ENCODE measurements around the gene MACROD2.
"Not testable (repeated sequence)": the region's sequence is repeated elsewhere in the genome, so short reads cannot be mapped to it uniquely, and the experiment has no call there.

Gene MACROD2

DNA sequence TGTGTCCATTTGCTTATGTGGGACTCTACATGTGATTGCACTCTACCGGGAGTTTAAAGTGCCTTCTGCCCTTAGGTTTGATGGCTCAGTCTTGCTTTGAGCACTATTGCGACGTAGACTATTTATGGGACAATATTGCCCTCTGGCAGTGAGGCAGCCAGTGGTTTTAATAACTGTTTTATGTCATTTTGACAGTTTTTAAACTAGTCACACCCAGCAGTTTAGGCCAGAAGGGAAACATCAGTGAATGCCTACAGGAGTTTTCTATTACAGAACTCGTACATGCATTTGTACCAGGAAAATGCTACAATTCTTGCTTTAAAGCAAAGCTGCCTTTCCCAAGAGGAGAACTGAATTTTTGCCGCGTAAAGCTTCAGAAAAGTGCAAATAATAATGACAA is 1764.3 kb downstream of the MACROD2 start:
- DNase-seq (ENCODE audit: low read depth), result no peak

DNA sequence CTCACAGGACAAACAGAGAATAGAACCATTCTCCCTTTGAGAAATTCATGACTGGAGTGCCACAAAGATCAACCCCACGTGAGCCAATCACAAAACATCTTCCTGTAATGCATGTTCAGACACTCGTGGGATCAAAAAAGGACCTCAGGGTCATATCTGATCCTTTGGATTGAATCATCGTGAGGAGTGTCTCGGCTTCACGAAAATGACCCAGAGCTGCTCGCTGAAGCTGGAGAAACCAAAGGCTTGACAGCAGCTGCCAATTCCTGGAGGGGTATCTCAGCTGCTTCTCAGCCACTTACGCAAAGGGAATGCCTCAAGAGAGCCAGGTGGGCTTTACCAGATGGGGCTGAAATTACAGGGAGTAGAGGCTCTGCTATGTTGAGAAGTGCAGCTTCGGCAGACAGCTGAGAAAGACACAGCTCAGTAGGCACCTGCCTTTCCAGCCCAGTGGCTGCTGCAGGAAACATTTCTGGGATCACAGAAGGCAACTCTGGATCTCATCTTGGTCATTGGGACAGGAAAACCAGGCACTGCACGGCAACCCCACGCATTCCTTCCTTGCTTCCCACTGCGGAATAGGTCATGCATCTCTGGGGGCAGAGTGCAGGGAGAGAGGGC is 1764.8 kb downstream of the MACROD2 start:
- DNase-seq (ENCODE audit: low read depth), result no peak

DNA sequence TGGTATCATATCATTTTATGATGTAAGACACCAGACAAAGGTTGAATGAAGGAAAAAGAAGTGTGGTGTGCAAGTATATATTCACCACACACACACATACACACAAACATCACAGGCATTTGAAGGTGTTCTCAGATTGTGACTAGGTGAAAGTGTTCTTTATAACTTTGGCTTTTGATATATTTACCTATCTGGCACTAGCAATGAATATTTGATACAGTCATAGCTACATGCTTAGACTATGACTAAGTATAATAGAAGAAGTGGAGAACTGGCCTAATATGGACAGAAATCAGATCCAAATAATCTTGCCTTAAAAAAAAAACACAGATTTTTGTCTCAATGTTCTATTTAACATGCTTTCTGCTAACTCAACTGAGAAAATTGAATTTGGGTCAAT is 1768.0 kb downstream of the MACROD2 start:
- no peak for DNase-seq (ENCODE audit: low read depth)

DNA sequence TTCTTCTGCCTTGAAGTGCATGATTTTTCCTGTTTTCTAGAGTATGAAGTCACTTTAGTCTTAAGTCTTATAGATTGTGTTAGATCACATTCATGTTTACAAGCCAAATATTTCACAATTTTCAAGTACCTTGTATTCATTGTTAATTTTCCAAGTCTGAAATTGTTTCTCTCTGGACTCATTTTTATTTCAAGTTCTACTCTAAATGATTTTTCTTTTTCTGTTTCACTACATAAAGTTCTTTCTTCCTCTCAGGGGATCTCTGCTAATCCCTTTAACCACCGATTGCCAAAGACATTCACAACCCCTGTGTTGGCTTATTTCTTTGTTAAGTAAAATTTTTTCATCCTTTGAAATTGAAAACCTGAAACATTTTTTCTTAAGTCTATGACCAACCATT is 1772.3 kb downstream of the MACROD2 start:
- no peak for DNase-seq (ENCODE audit: low read depth)

DNA sequence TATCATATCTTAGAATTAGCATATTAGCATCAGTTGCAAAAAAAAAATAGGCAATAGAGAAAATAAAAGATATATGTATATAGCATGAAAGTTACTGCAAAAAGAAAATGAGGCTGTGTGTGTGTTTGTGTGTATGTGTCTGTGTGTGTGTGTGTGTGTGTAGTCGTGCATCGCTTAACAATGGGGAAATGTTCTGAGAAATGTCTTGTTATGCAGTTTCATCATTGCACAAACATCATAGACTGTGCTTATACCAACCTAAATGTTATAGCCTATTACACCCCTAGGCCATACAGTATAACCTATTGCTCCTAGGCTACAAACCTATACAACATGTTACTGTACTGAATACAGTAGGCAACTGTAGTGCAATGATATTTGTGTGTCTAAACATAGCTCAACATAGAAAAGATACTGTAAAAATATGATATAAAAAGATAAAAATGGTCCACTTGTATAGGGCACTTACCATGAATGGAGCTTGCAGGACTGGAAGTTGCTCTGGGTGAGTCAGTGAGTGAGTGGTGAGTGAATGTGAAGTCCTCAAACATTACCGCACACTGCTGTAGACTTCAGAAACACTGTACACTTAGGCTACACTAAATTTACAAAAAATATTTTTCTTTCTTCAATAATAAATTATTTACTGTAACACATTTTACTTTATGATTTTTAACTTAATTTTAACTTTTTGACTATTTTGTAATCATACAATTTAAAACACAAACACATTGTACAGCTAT is 1772.9 kb downstream of the MACROD2 start:
- no peak for DNase-seq (ENCODE audit: low read depth)

DNA sequence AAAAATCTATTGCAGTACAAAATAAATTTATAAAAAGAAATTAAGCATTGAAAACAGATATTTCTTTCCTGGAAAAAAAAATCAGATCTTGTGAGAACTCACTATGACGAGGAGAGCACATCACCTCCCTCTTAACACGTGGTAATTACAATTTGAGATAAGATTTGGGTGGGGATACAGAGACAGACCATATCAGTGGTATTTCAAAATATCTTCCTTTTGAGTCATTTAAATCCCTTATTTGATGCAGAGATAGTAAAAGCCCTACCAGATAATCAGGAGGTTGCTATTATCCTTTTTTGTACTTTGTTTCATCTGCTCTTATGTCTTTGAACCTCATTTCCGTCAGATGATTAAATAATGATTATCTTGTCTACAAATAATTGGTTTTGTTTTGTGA is 1777.5 kb downstream of the MACROD2 start:
- DNase-seq (ENCODE audit: low read depth), result no peak

DNA sequence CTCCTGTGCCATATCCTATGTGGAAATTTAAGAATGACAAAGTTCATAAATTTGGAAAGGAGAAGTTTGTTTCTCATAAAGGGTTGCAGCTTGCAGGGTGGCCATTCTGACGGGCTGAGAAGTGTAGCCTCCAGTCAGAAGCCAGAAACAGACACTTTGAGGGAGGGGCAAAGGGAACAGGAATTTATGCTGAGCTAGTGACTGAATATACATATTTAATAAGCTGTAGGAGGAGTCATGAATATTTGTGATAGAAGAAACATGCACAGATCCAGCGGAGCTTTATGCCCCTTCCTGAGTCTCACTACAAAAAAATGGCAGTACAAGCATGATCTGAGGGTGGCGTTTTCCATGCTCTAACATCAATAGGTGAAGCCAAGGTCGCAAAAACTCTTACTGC is 1779.6 kb downstream of the MACROD2 start:
- DNase-seq (ENCODE audit: low read depth), result no peak

DNA sequence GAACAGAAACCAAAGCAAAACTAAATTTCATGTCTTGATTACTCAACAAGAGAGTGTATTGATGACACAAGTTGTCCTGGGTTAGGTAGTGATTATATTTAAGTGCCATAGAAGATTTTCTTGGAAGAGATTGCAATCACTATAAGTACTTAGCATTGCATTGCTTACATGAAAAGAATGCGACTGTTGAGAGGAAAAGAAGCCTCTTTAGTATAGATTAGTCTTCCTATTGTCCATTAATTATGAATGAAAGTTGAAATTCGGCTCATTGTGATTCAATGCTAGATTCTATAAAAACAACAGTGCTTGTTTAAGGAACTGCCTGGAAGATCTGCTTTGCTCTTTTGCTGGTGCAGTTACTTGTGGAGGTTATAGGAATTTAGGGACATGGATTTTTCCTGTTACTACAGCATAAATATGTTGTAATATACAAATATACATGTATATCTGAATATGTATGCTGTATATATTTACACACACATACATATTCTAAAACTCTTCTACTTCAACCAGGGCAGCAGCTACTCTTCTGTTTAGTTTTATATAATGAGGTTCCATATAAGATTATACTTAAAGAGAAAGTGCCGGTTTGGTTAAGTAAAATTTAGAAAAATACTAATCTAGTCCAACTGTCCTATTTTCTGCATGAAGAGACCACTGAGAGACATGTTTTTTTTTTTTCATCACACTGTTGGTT is 1781.6 kb downstream of the MACROD2 start:
- no peak for DNase-seq (ENCODE audit: low read depth)

DNA sequence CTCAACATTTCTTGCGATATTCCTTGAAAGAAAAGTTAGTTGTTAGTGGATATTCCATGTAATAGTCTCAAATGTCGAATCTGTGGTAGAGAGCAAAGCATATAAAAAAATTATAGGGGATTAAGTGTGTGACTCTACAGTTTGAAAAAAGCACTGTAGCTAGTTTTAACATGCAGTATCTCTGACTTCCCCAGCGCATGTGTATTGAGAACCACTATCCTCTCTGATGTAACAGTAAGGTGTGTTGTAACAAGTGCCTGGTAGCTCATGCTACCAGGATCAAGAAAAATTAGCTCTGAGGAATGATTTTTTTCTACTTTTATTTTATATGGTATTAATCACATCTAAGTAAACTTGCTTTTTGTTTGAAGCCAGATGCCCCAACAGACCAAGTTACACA is 1788.7 kb downstream of the MACROD2 start:
- no peak for DNase-seq (ENCODE audit: low read depth)

DNA sequence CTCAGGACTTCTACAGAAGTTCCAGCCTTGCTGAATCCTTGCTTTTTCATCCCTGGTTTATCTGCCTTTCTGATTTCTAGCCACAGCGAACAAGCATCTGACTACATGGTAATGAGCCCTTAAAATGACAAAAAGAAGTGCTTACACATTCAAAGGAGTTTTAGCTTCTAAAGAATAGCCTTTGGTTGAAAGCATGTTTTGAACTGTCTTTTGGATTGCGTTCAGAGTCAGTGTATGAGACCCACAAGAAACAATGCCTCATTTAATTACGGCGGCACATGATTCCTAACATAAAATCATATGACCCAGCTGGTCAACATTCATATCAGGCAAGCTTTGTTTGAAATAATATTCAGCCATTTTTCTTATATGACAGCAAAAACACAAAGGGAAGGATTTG is 1793.8 kb downstream of the MACROD2 start:
- DNase-seq (ENCODE audit: low read depth), result no peak

DNA sequence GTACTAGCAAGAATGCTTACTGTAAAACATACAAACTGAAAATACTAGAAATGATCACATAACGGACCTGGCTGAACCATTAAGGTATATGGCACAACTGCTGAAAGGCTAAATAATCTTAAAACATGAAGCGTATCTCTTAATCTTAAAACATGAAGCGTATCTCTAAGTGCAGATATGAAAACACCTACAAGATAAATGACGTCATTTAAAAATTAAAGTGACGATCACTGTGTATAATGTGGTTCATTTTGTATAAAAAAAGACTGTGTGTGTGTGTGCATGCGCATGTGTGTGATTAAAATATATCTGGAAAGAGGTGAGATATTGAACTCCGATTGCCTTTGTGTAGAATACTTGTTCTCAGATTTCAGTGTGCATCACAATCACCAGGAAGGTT is 1797.5 kb downstream of the MACROD2 start:
- DNase-seq (ENCODE audit: low read depth), result no peak

DNA sequence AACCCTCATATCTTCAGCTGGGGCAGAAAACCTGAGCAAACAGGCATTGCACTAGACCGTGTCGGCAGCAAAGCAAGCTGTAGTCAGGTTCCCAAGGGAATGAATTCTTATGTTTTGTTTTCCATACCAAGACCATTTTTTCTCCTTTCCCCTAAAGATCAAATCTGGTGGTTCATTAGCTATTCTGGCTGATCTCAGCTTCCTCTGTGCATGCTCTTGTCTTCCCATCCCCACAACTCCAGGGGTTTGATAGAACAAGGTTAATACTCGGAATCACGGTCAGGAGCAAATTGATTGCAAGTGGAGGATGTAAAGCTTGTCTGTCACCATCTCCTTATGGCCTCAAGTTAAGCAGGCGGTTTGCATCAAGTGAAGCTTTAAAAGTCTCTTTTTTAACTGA is 1799.1 kb downstream of the MACROD2 start:
- no peak for DNase-seq (ENCODE audit: low read depth)

DNA sequence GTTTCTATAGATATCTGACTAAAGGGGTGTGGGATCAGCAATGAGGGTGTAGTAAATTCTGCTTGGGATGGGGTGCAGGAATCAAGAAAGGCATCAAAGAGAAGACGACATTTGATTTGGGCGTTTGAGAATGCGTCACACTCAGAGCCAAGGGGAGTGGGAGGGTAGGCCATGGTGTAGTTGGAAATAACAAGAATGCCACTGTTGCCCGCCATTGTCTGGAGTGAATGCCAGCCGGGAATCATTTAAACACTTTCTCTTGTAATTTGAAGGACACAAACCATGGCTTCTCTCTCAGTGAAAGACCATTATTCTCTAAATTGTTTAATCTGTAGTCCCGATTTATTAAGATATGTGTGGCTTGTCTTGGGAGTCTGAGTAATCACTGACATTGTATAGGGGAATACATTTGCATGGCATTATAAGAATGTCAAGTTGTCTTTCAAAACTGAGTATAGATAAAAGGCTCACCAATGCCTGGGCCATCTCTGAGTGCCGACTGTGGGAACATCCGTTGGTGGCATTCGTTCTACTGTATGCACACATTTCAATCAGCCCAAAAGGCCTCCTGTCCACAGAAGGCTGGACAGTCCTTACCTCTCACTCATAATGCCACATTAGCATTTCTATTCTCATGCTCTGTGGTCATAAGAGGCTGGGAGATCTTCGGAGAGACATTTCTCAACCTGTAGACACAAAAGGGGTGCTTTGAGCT is 1800.1 kb downstream of the MACROD2 start:
- no peak for DNase-seq (ENCODE audit: low read depth)

DNA sequence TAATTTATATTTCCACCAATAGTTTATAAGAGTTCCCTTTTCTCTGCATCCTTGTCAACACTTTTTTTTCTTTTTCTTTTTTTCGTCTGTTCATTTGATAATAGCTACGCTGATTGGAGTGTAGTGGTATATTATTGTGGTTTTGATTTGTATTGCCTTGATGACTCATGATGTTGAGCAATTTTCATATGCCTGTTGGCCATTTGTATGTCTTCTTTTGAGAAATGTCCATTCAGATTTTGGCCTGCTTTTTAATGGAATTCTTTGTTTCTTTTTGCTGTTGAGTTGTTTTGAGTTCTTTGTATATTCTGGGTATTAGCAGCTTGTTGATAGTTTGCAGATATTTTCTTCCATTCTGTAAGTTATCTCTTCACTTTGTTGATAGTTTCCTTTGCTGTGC is 1804.6 kb downstream of the MACROD2 start:
- DNase-seq (ENCODE audit: low read depth), result peak; percentile 10

DNA sequence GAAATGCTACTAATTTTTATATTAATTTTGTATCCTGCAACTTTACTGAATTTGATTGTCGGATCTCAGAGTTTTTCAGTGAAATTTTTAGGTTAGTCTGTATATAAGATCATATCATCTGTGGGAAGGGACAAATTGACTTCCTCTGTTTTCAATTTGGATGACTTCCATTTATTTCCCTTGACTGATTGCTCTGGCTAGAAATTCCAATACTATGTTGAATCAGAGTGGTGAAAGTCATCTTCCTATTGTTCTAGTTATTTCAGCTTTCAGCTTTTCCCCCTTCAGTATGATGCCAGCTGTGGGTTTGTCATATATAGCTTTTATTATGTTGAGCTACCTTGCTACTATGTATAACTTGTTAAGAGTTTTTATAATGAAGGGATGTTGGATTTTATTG is 1806.7 kb downstream of the MACROD2 start:
- no peak for DNase-seq (ENCODE audit: low read depth)

DNA sequence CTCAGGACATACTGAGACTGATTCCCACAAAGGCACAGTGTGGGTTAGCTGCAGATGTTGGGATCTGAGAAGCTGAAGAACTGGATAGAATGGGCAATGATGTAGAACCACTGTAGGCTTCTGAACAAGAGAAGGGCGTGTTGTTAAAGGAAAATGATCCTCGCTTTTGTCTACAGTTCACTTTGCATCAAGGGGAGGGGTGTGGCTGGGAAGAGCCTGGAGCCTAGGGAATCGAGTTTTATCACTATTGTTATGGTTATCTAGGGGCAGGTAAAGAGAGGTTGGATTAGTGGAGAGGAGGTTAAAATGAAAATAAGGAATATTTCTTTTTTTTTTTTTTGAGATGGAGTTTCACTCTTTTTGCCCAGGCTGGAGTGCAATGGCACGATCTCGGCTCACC is 1809.8 kb downstream of the MACROD2 start:
- no peak for DNase-seq (ENCODE audit: low read depth)

DNA sequence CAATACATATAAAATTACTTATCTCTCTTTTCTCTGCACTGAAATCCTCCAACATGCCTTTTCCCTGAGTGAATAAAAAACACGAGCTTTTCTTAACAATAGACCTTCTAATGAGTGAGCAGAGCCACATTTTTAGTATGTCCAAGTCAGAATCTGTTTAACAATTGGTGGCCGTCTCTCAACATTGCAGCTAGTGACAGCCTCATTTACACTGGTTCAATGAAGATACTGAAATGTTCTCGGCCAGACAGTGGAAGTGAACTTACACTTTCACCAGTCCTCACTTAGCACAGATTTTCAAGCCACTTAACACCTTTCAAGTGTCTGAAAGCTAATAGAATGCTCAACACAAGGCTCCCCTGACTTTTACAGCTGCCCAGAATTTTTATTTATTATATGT is 1810.8 kb downstream of the MACROD2 start:
- no peak for DNase-seq (ENCODE audit: low read depth)

DNA sequence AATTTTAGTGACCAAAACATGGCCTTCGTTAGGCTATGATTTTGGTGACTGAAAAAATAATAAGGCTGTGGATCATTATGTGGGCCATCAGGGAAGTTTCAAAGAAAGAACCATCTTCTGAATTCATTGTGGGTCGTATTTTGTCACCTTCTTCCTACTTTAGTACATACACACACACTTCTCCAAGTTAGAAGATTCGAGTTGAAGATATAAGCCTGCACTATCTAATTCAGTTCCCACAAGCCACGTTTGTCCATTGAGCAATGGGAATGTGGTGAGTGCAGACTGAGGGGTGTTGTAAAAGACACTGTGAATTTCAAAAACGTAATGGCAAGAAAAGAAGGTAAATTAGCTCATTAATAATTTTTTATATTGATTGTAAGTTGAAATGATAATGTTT is 1812.0 kb downstream of the MACROD2 start:
- no peak for DNase-seq (ENCODE audit: low read depth)

DNA sequence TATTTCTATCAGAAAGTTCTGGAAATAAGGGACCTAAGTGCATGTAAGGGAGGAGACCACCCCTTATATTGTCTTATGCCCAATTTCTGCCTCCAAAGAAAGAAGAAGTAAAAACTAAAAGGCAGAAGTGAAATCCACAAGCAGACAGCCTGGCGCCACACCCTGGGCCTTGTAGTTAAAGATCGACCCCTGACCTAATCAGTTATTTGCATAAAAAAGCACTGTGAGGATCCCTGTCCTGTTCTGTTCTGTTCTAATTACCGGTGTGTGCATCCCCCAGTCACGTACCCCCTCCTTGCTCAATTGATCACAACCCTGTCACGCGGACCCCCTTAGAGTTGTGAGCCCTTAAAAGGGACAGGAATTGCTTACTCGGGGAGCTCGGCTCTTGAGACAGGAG is 1812.5 kb downstream of the MACROD2 start:
- not testable (repeated sequence) for DNase-seq (ENCODE audit: low read depth)

DNA sequence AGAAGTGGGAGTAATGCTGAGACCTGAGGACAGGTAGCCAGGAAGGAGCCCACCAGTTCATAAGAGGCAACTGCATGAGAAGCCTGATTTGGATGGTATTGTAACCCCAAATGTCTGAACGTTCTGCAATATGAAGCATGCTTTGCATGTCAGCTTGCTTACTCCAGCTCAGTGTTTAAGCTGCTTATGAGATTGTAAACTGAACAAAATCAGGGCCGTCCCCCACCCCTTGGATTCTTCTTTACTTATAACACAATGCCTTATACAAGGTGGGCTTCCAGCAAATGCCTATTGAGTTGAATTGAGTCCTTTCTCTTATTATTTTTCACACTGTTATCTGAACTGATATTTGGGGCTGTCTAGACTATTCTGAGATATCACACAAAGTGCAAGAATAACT is 1816.6 kb downstream of the MACROD2 start:
- DNase-seq (ENCODE audit: low read depth), result no peak

DNA sequence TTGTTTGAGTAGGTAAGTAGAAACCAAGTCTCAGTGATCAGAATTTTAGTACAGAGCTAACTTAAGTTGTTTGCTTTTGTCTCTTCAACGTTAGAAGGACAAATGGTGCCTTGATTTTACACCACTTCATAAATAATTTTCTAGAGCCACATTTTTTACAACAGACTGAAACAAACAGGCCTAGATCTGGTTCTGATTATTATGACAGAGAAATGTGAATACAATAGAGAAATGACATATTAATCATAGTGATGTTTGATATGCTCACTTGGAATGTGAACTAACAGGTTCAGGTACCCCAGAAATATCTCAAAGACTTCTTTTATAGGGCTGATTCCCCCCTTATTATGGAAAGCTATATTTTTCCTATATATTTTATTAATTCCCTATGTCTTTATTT is 1817.4 kb downstream of the MACROD2 start:
- DNase-seq (ENCODE audit: low read depth), result no peak

DNA sequence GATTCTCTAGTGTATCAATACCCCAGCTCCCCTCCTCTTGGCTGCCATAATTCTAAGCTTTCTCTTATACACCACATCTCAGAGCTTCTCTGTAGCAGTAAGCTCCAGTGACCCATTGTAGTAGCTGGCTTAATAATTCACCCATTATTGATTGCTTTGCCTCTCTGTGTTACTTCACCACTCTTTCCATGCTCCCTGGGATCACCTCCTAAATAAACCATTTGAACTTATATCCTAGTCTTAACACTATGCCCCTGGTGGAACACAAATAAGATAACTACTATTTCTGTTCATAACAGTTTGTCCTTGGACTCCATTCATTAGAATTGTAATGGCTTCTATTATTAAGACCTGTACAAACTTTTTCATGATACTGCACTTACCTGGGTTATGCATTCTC is 1819.0 kb downstream of the MACROD2 start:
- no peak for DNase-seq (ENCODE audit: low read depth)

DNA sequence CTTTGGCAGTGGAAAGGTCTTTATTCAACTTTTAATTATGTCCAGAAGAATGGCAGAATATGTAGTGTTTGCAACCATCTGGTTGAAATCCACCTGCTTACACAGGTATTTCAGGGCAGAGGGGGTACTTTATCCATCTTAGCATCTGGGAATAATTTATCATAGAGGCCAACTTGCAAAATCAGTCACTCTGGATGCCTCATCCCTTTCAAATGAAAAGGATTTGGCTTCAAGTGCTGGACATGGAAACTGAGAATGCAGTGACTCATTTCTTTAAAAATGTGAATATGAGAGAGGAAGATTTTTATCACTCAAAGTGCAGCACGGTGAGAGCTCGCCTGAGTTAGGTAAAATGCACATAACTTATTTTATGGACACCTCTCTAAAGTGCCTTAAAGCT is 1819.6 kb downstream of the MACROD2 start:
- DNase-seq (ENCODE audit: low read depth), result peak; percentile 14
